K562 (cell line): ENCODE results near the gene NODAL. TPM values are rescaled to one million over a fixed set of nuclear protein-coding genes. Genes with fewer than 3 reads are reported as not detected.

Experiments used
- BRD4 ChIP-seq: fragments of 200-600 bp; sonication (generic); IDR thresholded peaks from 2 replicates; pipeline ENCODE4 v1.6.1; 2017; ENCODE audit warnings: inconsistent platforms
- CTBP1 ChIP-seq: fragments of 450-650 bp; IDR thresholded peaks from 2 replicates; pipeline ENCODE4 v1.6.1; 2016; ENCODE audit warnings: borderline replicate concordance
- HNRNPLL ChIP-seq: fragments of 200-400 bp; formaldehyde crosslinking; IDR thresholded peaks from 2 replicates; pipeline ENCODE4 v1.6.1; 2017; ENCODE audit warnings: low read length, low read depth, mild to moderate bottlenecking; ENCODE audit not compliant: poor library complexity, severe bottlenecking
- PTTG1 ChIP-seq: fragments of 450-650 bp; IDR thresholded peaks from 2 replicates; pipeline ENCODE4 v1.6.1; 2016; ENCODE audit warnings: low read depth, mild to moderate bottlenecking, missing genetic modification characterization, missing compliant biosample characterization
- SRSF9 ChIP-seq: fragments of 200-400 bp; formaldehyde crosslinking; IDR thresholded peaks from 2 replicates; pipeline ENCODE4 v1.6.1; 2017; ENCODE audit warnings: low read depth, low read length, borderline replicate concordance
- STAT5B ChIP-seq: fragments of 250-450 bp; sonication (Bioruptor Pico); IDR thresholded peaks from 2 replicates; pipeline ENCODE4 v1.8.0; 2021; ENCODE audit warnings: mild to moderate bottlenecking, inconsistent platforms
- U2AF1 ChIP-seq: fragments of 200-400 bp; formaldehyde crosslinking; optimal IDR thresholded peaks from 2 replicates; pipeline ENCODE3; 2017; ENCODE audit warnings: mild to moderate bottlenecking, low read depth, low read length, moderate library complexity
- XRCC5 ChIP-seq: fragments of 200-400 bp; formaldehyde crosslinking; IDR thresholded peaks from 2 replicates; pipeline ENCODE4 v1.6.1; 2017; ENCODE audit warnings: low read depth, mild to moderate bottlenecking, low read length
- ZBED1 ChIP-seq: IDR thresholded peaks from 2 replicates; pipeline ENCODE4 v1.6.1; 2014
- ZBTB7A ChIP-seq: IDR thresholded peaks from 2 replicates; pipeline ENCODE4 v1.6.1; 2011; ENCODE audit warnings: low read depth, mild to moderate bottlenecking, low read length, moderate library complexity, borderline replicate concordance; ENCODE audit not compliant: control insufficient read depth
- ZNF384 ChIP-seq: IDR thresholded peaks from 2 replicates; pipeline ENCODE4 v1.6.1; 2012; ENCODE audit warnings: low read depth, low read length, improper control_type of control experiment
- ZNF551 ChIP-seq: fragments of 250-450 bp; sonication (Bioruptor Pico); IDR thresholded peaks from 2 replicates; pipeline ENCODE4 v1.5.0; 2021; ENCODE audit warnings: mild to moderate bottlenecking, moderate library complexity
- ZNF830 ChIP-seq: fragments of 250-450 bp; sonication (Bioruptor Pico); IDR thresholded peaks from 2 replicates; pipeline ENCODE4 v1.5.0; 2021; ENCODE audit warnings: mild to moderate bottlenecking
- polyA plus RNA-seq, 8 experiments: library from polyadenylated mRNA; depleted of rRNA in 4 of 8; stranded (reverse) in 5 of 8; unstranded in 3 of 8; fragments of >200 nt; fragmentation: Nextera tagmentation in 2 of 8; fragmentation: Illumina TruSeq in 1 of 8; extraction: Ambion mirVana in 2 of 8; extraction: Trizol in 1 of 8; gene quantifications; 2 replicates each; pipeline versions ENCODE4 v1.2.1 to v1.2.3, GENCODE V29; 2011 to 2014; ENCODE audit warnings: inconsistent platforms in 1 of 8, missing spikeins in 1 of 8
- total RNA-seq, 7 experiments: library from RNA; depleted of rRNA in 6 of 7; stranded (reverse); fragments of >200 nt in 6 of 7; fragmentation: Illumina TruSeq in 2 of 7; extraction: Trizol in 2 of 7; gene quantifications; 2 replicates each; pipeline versions ENCODE4 v1.2.1 to v1.2.3, GENCODE V29; 2011 to 2021; ENCODE audit warnings: low replicate concordance in 1 of 7
- TF ChIP-seq, protein P1 (sequence below): sonication (generic); formaldehyde crosslinking; IDR thresholded peaks from 2 replicates; pipeline ENCODE4 v1.8.0; 2022; ENCODE audit warnings: mild to moderate bottlenecking, missing genetic modification reagents, borderline replicate concordance
- TF ChIP-seq, protein P2 (sequence below): fragments of 250-450 bp; sonication (Bioruptor Pico); IDR thresholded peaks from 2 replicates; pipeline ENCODE4 v1.4.0; 2020; ENCODE audit warnings: mild to moderate bottlenecking, moderate library complexity
- TF ChIP-seq, protein P3 (sequence below): fragments of 250-450 bp; sonication (Bioruptor Pico); IDR thresholded peaks from 2 replicates; pipeline ENCODE4 v1.8.0; 2021; ENCODE audit warnings: borderline replicate concordance, mild to moderate bottlenecking, moderate library complexity; ENCODE audit not compliant: poor library complexity, severe bottlenecking
- TF ChIP-seq, protein P4 (sequence below), 2 experiments: IDR thresholded peaks in 1 of 2; conservative IDR thresholded peaks in 1 of 2; 2 replicates each; pipeline ENCODE4 v1.6.1; 2016; ENCODE audit warnings: low read depth in 2 of 2, mild to moderate bottlenecking in 1 of 2, missing compliant biosample characterization in 1 of 2, missing genetic modification characterization in 1 of 2, moderate library complexity in 1 of 2
- TF ChIP-seq, protein P5 (sequence below): fragments of 250-450 bp; sonication (Bioruptor Pico); IDR thresholded peaks from 2 replicates; pipeline ENCODE4 v1.8.0; 2022; ENCODE audit warnings: inconsistent platforms

Gene NODAL
- total and polyA plus RNA-seq, 9 of the 15 experiments (the other 6 are each of a cell fraction or from before 2014, with no cell fraction given) = not detected

DNA sequence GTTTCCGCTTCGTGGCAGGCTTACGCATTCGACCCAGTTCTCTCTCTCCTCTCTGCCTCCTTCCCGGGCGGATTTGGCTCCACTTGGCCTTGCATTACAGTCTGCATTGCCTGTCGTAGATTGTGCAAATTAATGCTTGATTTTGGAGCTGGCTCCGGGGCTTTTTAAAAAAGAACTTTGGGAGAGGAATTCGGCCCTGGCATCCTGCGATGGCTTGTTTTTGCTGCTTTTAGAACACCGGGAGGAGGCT lies 36.8 kb downstream of the NODAL start (continued):
- TF ChIP-seq BRD4 (no peak), HNRNPLL (peak; percentile 46), STAT5B (CRISPR knock-in tag) (no peak), SRSF9 (no peak), ZBTB7A (no peak), ZNF830 (CRISPR knock-in tag) (peak; percentile 24; the same call in 1 of the 2 replicates), XRCC5 (no peak), ZNF551 (CRISPR knock-in tag) (no peak), CTBP1 (no peak), PTTG1 (tag) (no peak), ZBED1 (0 out of 2 replicates have a peak, but pooled peaks have one; percentile 9), ZNF384 (no peak), U2AF1 (no peak)
- TF ChIP-seq, protein P1, sequence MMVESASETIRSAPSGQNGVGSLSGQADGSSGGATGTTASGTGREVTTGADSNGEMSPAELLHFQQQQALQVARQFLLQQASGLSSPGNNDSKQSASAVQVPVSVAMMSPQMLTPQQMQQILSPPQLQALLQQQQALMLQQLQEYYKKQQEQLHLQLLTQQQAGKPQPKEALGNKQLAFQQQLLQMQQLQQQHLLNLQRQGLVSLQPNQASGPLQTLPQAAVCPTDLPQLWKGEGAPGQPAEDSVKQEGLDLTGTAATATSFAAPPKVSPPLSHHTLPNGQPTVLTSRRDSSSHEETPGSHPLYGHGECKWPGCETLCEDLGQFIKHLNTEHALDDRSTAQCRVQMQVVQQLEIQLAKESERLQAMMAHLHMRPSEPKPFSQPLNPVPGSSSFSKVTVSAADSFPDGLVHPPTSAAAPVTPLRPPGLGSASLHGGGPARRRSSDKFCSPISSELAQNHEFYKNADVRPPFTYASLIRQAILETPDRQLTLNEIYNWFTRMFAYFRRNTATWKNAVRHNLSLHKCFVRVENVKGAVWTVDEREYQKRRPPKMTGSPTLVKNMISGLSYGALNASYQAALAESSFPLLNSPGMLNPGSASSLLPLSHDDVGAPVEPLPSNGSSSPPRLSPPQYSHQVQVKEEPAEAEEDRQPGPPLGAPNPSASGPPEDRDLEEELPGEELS (CRISPR knock-in tag) = 0 out of 2 replicates have a peak, but pooled peaks have one; percentile 4
- TF ChIP-seq, protein P2, sequence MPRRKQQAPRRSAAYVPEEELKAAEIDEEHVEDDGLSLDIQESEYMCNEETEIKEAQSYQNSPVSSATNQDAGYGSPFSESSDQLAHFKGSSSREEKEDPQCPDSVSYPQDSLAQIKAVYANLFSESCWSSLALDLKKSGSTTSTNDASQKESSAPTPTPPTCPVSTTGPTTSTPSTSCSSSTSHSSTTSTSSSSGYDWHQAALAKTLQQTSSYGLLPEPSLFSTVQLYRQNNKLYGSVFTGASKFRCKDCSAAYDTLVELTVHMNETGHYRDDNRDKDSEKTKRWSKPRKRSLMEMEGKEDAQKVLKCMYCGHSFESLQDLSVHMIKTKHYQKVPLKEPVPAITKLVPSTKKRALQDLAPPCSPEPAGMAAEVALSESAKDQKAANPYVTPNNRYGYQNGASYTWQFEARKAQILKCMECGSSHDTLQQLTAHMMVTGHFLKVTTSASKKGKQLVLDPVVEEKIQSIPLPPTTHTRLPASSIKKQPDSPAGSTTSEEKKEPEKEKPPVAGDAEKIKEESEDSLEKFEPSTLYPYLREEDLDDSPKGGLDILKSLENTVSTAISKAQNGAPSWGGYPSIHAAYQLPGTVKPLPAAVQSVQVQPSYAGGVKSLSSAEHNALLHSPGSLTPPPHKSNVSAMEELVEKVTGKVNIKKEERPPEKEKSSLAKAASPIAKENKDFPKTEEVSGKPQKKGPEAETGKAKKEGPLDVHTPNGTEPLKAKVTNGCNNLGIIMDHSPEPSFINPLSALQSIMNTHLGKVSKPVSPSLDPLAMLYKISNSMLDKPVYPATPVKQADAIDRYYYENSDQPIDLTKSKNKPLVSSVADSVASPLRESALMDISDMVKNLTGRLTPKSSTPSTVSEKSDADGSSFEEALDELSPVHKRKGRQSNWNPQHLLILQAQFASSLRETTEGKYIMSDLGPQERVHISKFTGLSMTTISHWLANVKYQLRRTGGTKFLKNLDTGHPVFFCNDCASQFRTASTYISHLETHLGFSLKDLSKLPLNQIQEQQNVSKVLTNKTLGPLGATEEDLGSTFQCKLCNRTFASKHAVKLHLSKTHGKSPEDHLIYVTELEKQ (CRISPR knock-in tag) = no peak
- TF ChIP-seq, protein P3, sequence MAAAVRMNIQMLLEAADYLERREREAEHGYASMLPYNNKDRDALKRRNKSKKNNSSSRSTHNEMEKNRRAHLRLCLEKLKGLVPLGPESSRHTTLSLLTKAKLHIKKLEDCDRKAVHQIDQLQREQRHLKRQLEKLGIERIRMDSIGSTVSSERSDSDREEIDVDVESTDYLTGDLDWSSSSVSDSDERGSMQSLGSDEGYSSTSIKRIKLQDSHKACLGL (CRISPR knock-in tag) = no peak
- TF ChIP-seq, protein P4, sequence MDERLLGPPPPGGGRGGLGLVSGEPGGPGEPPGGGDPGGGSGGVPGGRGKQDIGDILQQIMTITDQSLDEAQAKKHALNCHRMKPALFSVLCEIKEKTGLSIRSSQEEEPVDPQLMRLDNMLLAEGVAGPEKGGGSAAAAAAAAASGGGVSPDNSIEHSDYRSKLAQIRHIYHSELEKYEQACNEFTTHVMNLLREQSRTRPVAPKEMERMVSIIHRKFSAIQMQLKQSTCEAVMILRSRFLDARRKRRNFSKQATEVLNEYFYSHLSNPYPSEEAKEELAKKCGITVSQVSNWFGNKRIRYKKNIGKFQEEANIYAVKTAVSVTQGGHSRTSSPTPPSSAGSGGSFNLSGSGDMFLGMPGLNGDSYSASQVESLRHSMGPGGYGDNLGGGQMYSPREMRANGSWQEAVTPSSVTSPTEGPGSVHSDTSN (CRISPR knock-in tag; IDR thresholded peaks at IDR 0.05; ENCODE audit: low read depth) = no peak
- TF ChIP-seq, protein P4 (tag; conservative IDR thresholded peaks at IDR 0.05; ENCODE audit: low read depth) = no peak
- TF ChIP-seq, protein P5, sequence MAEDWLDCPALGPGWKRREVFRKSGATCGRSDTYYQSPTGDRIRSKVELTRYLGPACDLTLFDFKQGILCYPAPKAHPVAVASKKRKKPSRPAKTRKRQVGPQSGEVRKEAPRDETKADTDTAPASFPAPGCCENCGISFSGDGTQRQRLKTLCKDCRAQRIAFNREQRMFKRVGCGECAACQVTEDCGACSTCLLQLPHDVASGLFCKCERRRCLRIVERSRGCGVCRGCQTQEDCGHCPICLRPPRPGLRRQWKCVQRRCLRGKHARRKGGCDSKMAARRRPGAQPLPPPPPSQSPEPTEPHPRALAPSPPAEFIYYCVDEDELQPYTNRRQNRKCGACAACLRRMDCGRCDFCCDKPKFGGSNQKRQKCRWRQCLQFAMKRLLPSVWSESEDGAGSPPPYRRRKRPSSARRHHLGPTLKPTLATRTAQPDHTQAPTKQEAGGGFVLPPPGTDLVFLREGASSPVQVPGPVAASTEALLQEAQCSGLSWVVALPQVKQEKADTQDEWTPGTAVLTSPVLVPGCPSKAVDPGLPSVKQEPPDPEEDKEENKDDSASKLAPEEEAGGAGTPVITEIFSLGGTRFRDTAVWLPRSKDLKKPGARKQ = no peak
